Measurements from ENCODE around the gene BUD13. TPM values are rescaled to one million over a fixed set of nuclear protein-coding genes. Genes with fewer than 3 reads are reported as not detected.

Gene BUD13
- total and polyA plus RNA-seq, 10 of the 15 experiments (the other 5 are each of a cell fraction or from before 2014, with no cell fraction given): 10.9 to 36.5 (median 24.7) TPM

GRCh38 chr11:116721988-116722387, 50.8 kb downstream of the BUD13 start (continued):
- TF ChIP-seq NRF1 (conservative IDR thresholded peaks at IDR 0.05; ENCODE audit: low read depth, low read length): no peak
- TF ChIP-seq HDAC2 (IDR thresholded peaks at IDR 0.05): no peak
- TF ChIP-seq PBX3 (IDR thresholded peaks at IDR 0.05; ENCODE audit: insufficient replicate concordance, low read depth, low read length): no peak

- ChIA-PET RAD21 (ENCODE audit: unreplicated experiment) (no interaction called here), CTCF (no interaction called here), SMC1A (ENCODE audit: uncharacterized antibody, unreplicated experiment) (no interaction called here), POLR2A (no interaction called here)
- no peaks in the 10 kb centered on the region for H4K20me1 ChIP-seq (ENCODE audit: control insufficient read depth, insufficient read depth)
- H2AFZ ChIP-seq (ENCODE audit: control insufficient read depth, low read depth, low read length): no peak overlapping the region
- H3K27me3 ChIP-seq (replicated peaks in 1 of 2; ENCODE audit: control insufficient read depth in 2 of 2, insufficient read depth in 2 of 2, low read length in 1 of 2): peaks cover 0 to 3% of the 10 kb centered on the region in 2 experiments
- no peak overlapping the region for H3K4me2 ChIP-seq (ENCODE audit: control insufficient read depth, insufficient read depth)
- no peak overlapping the region for H3K9ac ChIP-seq (ENCODE audit: control insufficient read depth, insufficient read depth, low read length)
- ATAC-seq: no peak
- no peaks in the 10 kb centered on the region for H3K9me3 ChIP-seq (replicated peaks; ENCODE audit: control insufficient read depth, insufficient read depth, low read length)
- H3K36me3 ChIP-seq (ENCODE audit: control insufficient read depth in 2 of 2, insufficient read depth in 2 of 2, low read length in 1 of 2): no peaks in the 10 kb centered on the region
- no peak for FAIRE-seq
- no peak overlapping the region for H3K27ac ChIP-seq (ENCODE audit: control insufficient read depth, insufficient read depth)
- intact Hi-C loops (cut with micrococcal nuclease; ENCODE audit: unreplicated experiment) (no loop called here), in situ Hi-C loops (cut with MboI) (no loop called here)
- WGBS (ENCODE audit: insufficient coverage, insufficient replicate concordance, low lambda C conversion rate, missing lambda C conversion rate): 43% methylated on average over 6 of the region's 6 CpGs
- H3K4me3 ChIP-seq: no peak overlapping the region
- H3K4me1 ChIP-seq (ENCODE audit: control insufficient read depth, insufficient read depth, low read length): no peaks in the 10 kb centered on the region
- no peaks in the 10 kb centered on the region for H3K79me2 ChIP-seq (ENCODE audit: control insufficient read depth, insufficient read depth, low read length)
- DNase-seq (ENCODE audit: low read depth, low spot score): no peak
- TF ChIP-seq KLF5 (IDR thresholded peaks at IDR 0.05; ENCODE audit: partially characterized antibody) (no peak), RAD21 (IDR thresholded peaks at IDR 0.05; ENCODE audit: insufficient read depth, low read depth, low read length) (no peak), CREM (IDR thresholded peaks at IDR 0.05; ENCODE audit: low read depth) (no peak), ASH2L (IDR thresholded peaks at IDR 0.05; ENCODE audit: borderline replicate concordance, low read depth) (no peak), CBFB (IDR thresholded peaks at IDR 0.05; ENCODE audit: low read depth) (no peak), RFX5 (IDR thresholded peaks at IDR 0.05; ENCODE audit: low read depth, low read length) (no peak), EGR1 (IDR thresholded peaks at IDR 0.05; ENCODE audit: borderline replicate concordance in 1 of 2, low read depth in 2 of 2, low read length in 2 of 2) (no peak), SRF (IDR thresholded peaks at IDR 0.05; ENCODE audit: low read depth in 2 of 2, low read length in 2 of 2) (no peak), ETV6 (conservative IDR thresholded peaks at IDR 0.05 in 1 of 2, IDR thresholded peaks at IDR 0.05 in 1 of 2; ENCODE audit: borderline replicate concordance in 1 of 2, low read depth in 1 of 2) (no peak), CBX5 (IDR thresholded peaks at IDR 0.05; ENCODE audit: low read depth) (no peak), MYC (IDR thresholded peaks at IDR 0.05; ENCODE audit: insufficient read depth, insufficient read length, insufficient replicate concordance, low read length, severe bottlenecking) (no peak), NBN (IDR thresholded peaks at IDR 0.05) (no peak), NFYA (IDR thresholded peaks at IDR 0.05; ENCODE audit: borderline replicate concordance, low read depth, low read length) (no peak), GATAD2B (conservative IDR thresholded peaks at IDR 0.05; ENCODE audit: low read depth) (no peak), ZBED1 (IDR thresholded peaks at IDR 0.05; ENCODE audit: borderline replicate concordance) (no peak), RELA (IDR thresholded peaks at IDR 0.05; ENCODE audit: borderline replicate concordance, partially characterized antibody) (no peak), CEBPB (IDR thresholded peaks at IDR 0.05; ENCODE audit: borderline replicate concordance in 1 of 2, low read depth in 2 of 2, low read length in 2 of 2) (no peak), ELK1 (IDR thresholded peaks at IDR 0.05; ENCODE audit: low read depth, low read length) (no peak)
- TF ChIP-seq, protein P1, sequence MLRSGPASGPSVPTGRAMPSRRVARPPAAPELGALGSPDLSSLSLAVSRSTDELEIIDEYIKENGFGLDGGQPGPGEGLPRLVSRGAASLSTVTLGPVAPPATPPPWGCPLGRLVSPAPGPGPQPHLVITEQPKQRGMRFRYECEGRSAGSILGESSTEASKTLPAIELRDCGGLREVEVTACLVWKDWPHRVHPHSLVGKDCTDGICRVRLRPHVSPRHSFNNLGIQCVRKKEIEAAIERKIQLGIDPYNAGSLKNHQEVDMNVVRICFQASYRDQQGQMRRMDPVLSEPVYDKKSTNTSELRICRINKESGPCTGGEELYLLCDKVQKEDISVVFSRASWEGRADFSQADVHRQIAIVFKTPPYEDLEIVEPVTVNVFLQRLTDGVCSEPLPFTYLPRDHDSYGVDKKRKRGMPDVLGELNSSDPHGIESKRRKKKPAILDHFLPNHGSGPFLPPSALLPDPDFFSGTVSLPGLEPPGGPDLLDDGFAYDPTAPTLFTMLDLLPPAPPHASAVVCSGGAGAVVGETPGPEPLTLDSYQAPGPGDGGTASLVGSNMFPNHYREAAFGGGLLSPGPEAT (IDR thresholded peaks at IDR 0.05; ENCODE audit: low read depth): no peak
- BruUV-seq (replicated peaks): no TSS peak
Measured at GRCh38 chr11:116720895-116721294, 51.9 kb downstream of the BUD13 start.
